ENCODE data around the gene TM9SF3.
A peak's percentile ranks its signal among the peaks of the same experiment; 100 is the strongest.
"Not testable (repeated sequence)": the region's sequence is repeated elsewhere in the genome, so short reads cannot be mapped to it uniquely, and the experiment has no call there.

The TM9SF3 gene

GRCh38 chr10:96598846-96599245, 12.0 kb upstream of the TM9SF3 start:
- no peak for DNase-seq

GRCh38 chr10:96596422-96597407, 9.9 kb upstream of the TM9SF3 start:
- no peak for DNase-seq

GRCh38 chr10:96595741-96596140, 8.9 kb upstream of the TM9SF3 start:
- no peak for DNase-seq

DNA sequence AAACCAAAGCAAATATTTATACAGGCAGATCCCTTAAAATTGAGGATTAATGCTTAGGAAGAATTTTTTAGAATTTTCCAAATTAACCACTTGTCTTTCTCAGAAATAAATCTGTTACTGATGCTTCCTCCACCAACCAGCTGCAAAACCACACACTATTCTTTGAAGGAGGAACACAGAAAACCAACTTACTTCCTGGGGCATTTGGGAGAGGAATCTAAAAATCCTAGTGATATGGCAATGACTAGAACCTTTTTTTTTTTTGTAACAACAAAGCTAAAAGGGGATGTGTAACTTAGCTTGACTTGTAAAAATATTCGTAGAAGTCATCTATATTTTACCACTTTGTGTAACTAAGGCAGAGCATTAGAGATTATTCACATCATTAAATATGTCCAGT, 5.1 kb upstream of the TM9SF3 start:
- no peak for DNase-seq

- peak; percentile 83 for DNase-seq
Observed at GRCh38 chr10:96588616-96589419, 2.0 kb upstream of the TM9SF3 start.

- DNase-seq, result peak; percentile 55
Observed at GRCh38 chr10:96588060-96588554, 1.3 kb upstream of the TM9SF3 start.

DNA sequence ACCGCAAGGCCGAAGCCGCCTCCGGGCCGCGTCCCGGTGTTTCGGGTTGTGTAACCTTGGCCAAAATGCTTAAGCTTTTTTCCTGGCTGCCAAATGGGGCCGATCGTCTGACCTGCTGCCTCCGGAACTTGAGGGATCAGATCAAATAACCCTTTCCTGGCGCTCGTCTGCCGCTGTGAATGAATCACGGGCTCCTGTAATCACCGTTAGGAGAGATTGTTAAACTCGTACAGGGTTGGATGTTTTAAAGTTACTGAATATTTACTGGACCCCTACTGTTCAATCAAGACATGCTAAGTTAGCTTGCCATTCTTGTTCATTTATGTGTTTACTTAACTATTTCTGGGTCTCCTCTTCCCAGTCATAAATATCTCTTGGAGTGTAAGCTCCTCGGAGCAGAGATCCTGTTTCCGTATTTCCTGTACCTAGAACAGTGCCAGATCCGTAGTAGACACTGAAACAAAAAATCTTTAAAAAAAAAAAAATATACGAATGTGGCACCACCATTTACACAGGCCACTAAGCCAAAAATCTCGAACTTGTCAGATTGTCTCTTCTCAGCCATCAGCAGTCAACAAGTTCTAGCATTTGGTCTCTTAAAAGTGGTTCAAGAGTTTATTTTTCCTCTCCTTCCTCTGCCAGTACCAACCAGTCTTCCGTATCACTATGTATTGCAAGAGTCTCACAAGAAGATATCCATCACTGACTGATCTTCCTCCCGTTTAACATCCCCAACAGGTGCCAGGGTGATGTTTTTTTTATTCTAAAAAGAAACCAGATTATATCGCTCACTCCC, 650 bp upstream of the TM9SF3 start:
- peak; percentile 62 for DNase-seq

GRCh38 chr10:96585736-96586418, 935 bp downstream of the TM9SF3 start:
- DNase-seq, result no peak

DNA sequence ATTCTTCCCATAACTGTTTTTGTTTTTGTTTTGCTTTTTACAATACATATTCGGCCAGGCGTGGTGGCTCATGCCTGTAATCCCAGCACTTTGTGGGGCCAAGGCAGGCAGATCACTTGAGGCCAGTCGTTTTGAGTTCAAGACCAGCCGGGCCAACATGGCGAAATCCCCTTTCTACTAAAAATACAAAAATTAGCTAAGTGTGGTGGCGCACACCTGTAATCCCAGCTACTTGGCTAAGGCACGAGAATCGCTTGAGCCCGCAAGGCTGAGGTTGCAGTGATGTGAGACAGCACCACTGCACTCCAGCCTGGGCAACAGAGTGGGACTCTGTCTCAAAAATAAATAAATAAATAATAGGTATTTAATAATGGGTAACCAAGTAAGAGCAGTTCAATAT, 2.3 kb downstream of the TM9SF3 start:
- DNase-seq, result no peak

DNA sequence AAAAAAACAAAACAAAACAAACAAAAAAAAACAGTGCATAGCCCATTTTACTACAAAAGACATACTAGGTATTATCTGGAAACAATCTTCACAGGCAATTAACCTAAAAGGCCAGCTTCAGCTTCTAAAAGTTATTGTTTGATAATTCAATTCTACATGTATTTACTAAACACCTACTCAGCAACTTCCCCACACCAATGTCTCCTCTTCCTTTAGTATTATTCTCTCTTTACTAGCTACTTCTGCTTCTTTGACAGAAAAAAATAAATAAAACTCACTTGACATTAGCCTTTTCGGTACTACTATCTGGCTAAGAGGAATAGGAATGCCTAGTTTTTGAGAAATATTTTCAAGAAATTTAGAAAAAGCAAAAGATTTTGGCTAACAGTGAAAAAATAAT, 2.8 kb downstream of the TM9SF3 start:
- DNase-seq, result no peak

- no peak for DNase-seq
Observed at GRCh38 chr10:96579133-96579532, 7.7 kb downstream of the TM9SF3 start.

DNA sequence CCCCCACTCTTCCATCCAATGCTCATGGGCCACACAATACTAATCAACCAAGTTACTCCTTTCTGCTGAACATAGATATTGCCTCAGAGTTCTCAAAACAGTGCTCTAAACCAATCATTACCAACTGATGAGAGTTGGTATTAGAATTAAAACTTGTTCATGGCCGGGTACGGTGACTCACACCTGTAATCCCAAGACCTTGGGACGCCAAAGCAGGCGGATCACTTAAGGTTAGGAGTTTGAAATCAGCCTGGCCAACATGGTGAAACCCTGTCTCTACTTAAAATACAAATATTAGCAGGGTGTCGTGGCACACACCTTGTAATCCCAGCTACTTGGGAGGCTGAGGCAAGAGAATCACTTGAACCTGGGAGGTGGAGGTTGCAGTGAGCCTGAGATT, 8.2 kb downstream of the TM9SF3 start:
- DNase-seq, result no peak

GRCh38 chr10:96578022-96578421, 8.8 kb downstream of the TM9SF3 start:
- no peak for DNase-seq

- no peak for DNase-seq
Observed at GRCh38 chr10:96577069-96577468, 9.7 kb downstream of the TM9SF3 start.

GRCh38 chr10:96576277-96576980, 10.4 kb downstream of the TM9SF3 start:
- no peak for DNase-seq

DNA sequence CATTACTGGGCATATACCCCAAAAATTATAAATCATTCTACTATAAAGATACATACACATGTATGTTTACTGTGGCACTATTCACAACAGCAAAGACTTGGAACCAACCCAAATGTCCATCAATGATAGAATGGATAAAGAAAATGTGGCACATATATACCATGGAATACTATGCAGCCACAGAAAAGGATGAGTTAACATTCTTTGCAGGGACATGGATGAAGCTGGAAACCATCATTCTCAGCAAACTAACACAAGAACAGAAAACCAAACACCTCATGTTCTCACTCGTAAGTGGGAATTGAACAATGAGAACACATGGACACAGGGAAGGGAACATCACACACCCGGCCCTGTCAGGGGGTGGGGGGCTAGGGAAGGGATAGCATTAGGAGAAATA, 12.2 kb downstream of the TM9SF3 start:
- not testable (repeated sequence) for DNase-seq

DNA sequence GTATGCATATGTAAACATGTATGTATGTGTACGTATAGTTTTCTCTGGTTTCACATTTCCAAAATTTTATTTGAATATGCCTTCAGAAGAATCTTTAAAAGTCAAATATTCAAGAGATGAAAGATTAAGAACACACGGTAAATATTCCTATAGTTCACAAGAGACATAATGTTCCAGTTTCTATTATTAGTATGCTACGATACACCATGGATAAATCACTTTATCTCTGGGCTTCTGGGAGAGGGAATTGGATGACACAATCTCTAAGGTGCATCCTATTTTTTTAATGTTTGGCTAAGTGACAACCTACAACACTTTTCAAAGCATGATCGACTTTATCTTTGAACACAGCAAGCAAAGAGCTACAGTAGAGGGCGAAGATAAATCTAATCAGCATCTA, 13.8 kb downstream of the TM9SF3 start:
- DNase-seq, result no peak

GRCh38 chr10:96570983-96571964, 15.5 kb downstream of the TM9SF3 start:
- DNase-seq, result no peak

- no peak for DNase-seq
Observed at GRCh38 chr10:96570511-96570910, 16.3 kb downstream of the TM9SF3 start.

DNA sequence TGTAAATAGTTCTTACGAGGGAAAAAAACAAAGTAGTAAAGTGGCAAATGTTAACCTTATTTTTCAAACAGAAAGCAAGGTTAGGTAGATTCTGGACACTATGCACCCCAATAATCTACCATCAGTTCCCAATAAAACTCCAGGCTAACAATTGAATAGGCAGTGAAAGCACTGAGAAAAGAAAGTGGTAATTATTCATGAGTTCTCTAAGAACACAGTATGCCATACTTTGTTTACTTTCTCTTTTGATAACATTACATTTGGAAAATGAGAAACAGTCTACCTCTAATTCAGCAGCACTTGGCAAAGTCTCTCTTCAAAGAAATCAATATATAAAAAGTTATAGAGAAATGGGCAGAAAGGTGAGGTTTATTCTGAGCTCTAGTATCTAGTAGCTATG, 18.4 kb downstream of the TM9SF3 start:
- no peak for DNase-seq

All from kidney glomerular epithelial cell (primary cell).